GM19099 (cell line): ENCODE measurements around the gene REXO5.

ENCODE experiments used
- POLR2A ChIP-seq: IDR thresholded peaks from 3 replicates; pipeline ENCODE4 v1.6.1; 2011; ENCODE audit warnings: low read depth; ENCODE audit not compliant: insufficient read length; ENCODE audit errors: extremely low read depth

REXO5 gene

DNA sequence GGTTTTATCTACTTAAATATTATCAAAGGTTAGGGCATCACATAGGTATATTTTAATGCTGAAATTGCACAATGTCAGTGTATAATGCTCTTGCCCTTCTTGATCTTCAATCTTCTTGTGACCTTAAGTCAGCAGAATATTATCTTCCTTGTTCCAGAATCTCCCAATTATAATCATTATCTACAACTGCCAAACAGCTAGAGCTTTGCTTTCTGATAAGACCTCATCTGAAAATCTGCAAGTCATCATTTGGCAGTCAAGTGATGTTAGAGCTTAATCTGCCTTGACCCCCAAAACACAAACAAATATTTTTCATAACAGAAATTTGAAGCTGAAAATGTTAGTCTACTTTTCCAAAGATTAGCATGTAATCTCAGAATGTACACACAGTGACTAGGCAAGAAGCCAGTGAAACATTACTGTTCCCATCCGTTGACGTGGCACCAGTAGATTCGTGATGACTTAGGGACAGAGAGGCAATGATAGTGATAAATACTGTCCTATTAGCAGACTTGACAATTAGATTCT is 19.8 kb downstream of the REXO5 start:
- TF ChIP-seq POLR2A: no peak

DNA sequence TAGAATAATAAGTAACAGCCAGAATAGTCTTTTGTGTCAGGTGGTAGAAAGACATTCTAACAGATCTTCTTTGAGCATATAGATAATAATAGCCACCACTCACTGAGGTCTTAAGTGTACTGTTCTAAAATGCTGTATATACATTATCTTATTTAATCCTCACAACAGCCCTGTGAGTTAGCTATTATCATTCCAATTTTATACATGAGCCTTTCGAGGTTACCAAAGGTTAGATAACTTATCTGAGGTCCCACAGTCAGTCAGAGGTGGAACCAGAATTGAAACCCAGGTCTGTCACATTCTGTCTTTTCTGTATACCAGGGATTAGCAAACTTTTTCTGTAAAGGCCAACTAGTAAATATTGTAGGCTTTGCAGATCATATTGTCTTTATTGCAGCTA is 23.2 kb downstream of the REXO5 start:
- no peak for TF ChIP-seq POLR2A

DNA sequence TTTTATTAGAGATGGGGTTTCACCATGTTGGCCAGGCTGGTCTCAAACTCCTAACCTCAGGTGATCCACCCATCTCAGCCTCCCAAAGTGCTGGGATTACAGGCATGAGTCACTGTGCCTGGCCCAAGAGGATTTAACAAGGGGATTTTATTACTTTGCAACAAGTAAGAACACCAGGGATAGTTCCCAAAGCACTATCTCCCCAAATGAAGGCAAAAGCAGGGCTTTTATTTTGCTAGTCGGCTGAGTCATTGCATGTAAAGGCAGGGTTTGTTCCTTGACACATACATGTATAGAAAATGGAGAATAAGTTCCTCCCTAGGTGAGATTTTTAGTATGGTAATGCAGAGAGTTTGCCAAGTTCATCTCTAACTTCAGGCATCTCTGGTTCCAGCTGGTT is 24.0 kb downstream of the REXO5 start:
- no peak for TF ChIP-seq POLR2A

DNA sequence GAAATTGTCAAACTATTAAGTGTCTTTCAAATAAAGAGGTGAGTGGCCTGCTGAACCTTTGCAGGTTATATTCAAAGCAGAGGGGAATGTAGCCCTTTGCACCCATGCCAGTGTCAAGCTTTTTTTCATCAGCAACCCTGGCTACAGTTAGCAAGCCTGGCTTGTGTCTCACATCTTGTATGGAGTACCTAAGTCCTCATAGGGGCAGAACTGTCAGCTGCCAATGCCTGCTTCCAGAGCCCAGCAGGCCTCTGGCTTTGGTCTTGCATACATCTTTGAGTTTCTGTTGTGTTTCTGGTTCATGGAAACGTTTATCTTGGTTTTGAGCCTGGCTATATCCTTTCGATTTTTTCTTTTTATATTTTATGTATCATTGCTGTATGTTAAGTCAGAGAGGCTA is 26.8 kb downstream of the REXO5 start:
- no peak for TF ChIP-seq POLR2A

DNA sequence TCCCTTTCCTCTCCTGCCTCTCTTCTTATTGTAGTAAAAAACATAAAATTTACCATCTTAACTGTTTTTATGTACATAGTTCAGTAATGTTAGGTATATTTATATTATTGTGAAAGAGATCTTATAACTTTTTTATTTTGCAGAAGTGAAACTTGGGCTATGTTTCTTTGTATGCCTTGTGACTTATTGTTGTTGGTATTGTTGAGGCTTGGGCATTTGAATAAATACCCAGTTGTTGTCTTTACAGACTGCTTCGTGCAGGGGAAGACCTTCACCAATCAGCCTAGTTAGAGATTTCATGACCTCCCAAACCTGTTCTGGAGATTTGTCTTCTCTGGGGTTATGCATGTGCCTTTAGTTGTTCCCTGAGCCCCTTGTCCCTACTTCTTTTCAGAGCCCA is 31.9 kb downstream of the REXO5 start:
- no peak for TF ChIP-seq POLR2A

DNA sequence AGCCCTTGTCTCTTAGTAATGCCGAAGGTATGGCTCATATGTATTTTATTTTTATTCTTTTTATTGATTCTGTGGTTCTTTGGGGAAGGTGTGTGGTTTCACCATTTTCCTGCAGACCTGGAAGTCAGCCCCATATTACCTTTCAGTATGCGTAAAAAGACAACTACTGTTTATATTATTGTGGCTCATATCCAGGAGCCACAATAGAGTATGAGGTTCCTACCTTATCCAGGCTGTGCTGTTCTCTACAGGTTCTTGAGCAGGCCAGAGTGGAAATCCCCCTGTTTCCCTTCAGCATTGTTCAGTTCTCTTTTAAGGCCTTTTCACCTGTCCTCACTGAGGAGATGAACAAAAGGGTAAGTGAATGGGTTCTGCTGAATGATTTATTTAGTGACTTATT is 33.2 kb downstream of the REXO5 start:
- TF ChIP-seq POLR2A: no peak

DNA sequence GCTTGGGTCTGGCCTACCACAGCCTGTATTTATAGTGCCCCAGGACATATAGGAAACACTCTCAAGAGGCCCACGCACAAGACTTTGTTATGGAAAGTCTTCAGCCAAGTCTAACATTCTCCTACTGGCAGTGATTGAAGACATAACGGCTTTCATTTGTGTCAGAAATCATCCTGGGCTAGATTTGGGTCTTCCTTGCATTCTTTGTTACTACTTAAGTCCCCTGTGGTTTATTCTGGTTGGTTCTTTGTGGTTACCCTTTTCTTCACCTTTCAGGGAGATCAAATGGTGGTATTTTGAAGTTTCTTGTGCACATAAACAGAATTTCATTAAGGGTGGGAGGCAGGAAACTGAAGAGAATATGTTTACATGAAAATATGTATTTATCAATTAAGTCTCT is 37.7 kb downstream of the REXO5 start:
- no peak for TF ChIP-seq POLR2A

DNA sequence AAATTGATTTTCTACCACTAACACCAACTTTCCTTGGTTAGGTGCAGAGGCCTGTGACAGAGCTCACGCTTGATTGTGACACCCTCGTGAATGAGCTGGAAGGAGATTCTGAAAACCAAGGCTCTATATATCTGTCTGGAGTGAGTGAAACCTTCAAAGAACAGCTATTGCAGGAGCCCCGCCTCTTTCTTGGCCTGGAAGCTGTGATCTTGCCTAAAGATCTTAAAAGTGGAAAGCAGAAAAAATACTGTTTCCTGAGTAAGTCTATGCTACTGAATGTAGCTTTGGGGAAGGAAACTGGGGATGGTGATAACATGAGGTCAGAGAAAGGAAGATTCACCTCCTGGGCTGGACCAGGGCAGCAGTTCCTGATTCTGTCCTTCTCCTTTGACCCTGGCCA is 38.3 kb downstream of the REXO5 start:
- TF ChIP-seq POLR2A: no peak

DNA sequence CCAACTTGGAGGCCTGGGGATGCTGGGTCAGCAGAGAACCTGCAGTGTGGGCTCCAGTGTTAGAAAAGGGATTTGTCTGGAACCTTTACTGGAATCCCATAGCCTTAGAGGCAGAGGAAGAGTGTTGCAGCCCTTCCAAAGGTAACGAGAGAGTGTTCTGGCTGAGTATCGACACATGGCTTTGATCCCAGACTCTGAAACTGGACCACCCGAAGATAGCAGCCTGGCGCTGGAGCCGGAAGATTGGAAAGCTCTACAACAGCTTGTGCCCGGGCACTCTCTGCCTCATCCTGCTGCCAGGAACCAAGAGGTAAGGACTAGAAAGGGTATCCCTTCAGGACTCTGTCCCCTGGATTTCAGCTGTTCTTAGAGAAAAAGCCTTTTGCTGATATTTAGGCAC is 39.7 kb downstream of the REXO5 start:
- no peak for TF ChIP-seq POLR2A

DNA sequence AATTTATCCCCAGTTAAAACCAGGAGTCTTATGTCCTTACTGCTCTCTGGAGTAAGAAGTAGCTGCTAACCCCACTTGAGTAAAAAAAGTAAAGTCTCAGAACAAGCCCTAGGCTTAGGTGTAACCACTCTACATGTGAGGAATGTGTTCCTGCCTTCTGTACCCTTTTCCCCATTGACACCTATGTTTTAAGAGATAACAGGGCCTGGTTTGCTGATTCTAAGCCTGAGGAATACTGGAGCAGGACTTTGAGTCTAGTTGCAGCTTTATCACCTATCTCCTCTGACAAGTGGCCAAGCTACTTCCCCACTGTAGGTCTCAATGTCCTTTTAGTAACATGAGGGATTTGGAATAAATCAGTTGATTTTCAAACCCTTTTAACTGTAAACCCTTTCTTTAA is 40.2 kb downstream of the REXO5 start:
- no peak for TF ChIP-seq POLR2A

DNA sequence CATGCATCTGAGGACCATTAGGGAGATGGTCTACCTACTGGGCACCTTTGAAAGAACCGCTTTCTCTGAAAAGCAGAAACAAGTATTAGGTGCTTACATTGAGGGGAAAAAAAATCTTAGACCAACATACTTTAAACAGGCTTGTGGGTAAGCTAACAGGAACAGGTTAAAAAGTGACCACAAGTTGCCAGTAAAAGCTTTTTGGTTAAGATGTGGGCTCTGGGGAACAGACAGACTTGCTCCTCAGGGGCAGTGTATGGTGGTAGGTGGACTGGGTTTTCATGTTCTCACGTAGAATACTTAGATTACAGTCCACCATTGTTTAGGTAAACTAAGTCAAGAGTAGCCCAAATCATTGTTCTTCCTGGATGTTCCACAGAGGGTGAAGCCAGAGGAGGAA is 41.2 kb downstream of the REXO5 start:
- TF ChIP-seq POLR2A: no peak

DNA sequence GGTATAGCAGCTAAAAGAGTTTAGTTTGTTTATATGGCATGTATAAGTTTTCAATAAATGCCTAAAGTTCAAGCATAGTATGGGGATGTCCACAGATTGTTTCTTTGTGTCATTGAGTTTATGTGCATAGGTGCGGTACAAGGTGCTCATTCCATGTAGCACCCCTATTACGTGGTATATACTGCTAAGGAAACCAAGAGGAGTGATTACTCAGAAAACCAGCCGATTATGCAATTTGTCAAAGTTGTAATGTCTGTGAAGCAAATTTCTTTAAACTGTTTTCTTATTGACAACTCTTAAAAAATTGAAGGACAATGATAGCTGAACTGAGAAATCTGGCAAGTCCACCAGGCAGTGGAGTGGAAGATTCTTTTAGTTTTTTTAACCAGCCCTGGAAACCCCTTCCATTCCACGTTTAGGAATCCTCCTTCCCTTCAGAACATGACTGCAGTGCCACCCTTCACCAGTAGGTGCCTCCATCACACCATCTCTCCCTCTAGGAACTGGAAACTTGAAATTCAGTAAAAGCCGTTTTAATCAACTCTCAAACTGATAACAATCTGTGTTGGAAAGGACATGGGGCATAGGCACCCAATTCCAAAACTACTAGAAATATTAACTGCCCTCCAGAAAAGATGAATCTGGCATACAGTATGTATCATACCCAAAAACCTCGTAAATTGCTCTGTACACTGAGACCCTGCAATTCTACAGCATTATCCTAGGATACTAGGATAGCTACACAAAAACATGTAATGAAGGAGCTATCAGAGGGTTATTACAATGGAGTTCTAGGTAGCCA is 43.5 kb downstream of the REXO5 start:
- TF ChIP-seq POLR2A: no peak

DNA sequence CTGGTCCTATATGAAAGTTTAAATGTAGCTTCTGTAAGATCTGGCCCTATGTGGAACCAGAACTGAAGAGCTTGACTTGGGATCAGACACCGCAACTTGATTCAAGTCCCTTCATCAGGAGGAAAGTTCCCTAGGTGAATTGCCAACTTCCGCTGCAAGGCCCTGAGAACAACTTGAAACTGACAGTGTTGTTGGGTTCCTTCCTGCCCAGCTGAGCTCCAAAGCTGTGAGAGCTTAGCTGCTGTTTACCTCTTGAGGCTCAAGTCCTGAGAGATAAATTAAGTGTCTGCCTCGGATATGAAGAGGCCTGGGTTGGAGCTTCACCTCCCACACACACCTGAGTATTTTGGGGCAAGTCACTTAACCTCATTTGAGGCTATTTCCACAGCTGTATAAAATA is 44.7 kb downstream of the REXO5 start:
- TF ChIP-seq POLR2A: no peak

DNA sequence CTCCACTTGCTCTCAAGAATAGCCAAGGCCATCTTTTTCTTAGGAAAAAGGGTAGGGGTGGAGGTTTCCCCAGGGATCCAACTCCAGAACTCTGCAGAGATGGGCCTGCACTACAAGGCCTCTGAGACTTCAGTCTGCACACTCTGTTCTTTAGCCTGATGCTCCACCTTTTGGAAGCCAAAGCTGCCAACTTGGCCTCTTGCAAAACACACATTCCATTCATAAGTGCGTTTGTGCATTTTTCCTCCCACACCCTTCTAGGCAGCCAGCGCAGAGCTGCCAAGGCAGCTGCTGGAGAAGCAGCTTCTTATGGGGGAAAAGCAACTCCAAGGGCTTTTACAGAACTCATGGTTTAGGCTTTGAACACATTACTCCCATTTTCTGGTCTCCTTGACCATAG is 45.3 kb downstream of the REXO5 start:
- no peak for TF ChIP-seq POLR2A

DNA sequence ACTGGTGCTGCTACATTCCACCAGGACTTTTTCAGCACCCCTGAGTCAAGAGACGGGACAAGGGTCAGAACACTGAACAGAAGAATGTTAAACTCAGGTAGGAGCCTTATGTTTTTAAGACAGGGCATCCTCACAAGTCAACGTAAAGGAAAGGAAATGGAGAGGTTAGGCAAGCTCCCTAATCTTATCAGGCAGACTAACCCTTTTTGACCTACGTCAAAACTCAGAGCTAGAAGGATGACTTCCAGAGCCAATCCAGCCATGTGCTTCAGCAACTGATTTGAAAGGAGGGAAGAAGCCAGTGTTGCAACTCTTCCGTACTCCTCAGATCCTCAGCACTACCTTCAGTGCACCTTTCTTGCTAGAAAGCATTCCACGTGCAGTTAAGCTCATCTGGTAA is 46.8 kb downstream of the REXO5 start:
- no peak for TF ChIP-seq POLR2A

DNA sequence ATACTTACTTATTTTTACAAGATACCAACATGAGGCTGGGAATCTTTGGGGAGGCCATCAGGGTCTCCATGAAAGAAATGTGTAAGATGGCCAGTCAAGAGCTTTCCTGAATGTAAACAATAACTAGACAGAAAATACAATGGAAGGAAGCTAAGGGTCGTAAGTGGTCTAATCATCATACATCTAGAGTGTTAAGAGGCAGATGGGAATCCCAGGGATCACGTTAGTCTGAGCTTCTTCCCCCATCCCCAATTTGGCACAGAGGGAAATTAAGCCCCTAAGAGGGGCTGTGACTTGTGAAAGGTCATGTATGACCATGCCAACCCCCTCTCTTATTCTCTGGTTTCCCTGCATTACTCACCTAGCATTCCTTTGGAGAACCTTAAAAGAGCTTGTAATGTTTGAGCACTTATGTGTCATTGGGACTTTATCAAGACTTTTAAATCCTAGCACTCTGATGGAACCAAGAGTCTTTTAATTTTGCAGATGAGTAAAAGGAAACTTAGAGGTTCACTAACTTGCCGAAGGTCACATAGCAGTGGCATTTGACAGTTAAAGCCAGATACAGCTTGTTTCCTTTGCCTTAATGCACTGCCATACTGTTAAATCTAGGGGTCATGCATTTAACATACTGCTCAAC is 47.8 kb downstream of the REXO5 start:
- TF ChIP-seq POLR2A: no peak
